GM19238 (cell line): ENCODE results near the gene GMPR.

Experiments used
- DNase-seq: peaks from one replicate; pipeline ENCODE4 v3.0.0; 2011; ENCODE audit warnings: low spot score; ENCODE audit not compliant: insufficient read length

GMPR gene

DNA sequence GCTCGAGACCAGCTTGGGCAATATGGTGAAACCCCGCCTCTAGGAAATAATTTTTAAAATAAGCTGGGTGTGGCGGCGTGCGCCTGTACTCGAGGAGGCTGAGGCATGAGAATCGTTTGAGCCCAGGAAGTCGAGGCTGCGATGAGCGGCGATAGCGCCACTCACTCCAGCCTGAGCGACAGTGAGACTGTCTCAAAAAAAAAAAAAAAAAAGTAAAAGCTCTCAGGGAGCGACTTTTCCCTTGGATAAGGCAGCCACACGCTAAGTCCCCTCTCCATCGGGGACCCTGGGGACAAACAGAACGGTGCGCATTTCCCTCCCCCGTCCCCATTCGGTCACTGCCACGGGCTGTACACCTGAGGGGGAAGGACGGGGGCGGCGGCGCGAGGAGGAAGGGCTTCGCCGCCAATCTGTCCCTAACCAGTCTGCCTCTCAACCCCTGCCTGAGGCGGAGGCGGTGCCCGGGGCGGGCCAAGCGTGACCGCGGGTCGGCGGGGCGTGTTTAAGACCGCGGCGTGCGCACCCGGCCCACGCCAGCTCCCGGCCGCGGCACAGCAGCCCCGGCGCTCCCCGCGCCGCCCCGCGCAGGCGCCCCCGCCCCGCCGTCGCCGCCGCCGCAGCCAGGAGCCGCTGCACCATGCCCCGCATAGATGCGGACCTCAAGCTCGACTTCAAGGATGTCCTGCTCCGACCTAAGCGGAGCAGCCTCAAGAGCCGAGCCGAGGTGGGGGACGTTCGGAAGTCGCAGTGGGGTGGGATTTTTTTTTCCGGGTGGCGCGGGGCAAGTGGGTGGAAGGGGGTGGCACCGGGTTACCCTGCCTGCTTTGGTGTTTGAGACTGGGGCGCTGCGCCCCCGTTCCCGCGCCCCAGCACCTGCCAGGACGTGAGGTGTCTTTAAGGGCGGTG is at the start of gene GMPR:
Gene GMPR (plus strand): TSS at position 531 of the 906 bp plus-strand sequence. CDS start 107 bp downstream, at position 638.
- peak; percentile 74 for DNase-seq

DNA sequence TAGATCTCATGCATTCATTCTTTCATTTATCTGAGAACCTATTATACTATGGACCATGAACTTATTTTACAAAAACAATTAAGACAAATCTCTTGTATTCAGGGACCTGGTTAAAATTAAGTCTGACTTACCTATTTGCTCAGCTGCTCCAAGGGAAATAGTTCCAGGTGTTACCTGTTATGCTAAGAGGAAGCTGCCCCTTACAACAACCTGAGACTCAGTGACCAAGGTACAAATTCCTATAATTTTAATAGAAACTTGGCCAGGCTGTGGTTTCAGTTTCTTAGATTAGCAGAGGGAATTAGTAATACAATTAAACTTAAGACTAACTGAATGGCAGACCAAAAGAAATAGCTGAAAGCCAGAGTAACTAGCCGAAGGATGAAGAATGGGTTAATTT is 48.2 kb upstream of the GMPR start:
- no peak for DNase-seq

DNA sequence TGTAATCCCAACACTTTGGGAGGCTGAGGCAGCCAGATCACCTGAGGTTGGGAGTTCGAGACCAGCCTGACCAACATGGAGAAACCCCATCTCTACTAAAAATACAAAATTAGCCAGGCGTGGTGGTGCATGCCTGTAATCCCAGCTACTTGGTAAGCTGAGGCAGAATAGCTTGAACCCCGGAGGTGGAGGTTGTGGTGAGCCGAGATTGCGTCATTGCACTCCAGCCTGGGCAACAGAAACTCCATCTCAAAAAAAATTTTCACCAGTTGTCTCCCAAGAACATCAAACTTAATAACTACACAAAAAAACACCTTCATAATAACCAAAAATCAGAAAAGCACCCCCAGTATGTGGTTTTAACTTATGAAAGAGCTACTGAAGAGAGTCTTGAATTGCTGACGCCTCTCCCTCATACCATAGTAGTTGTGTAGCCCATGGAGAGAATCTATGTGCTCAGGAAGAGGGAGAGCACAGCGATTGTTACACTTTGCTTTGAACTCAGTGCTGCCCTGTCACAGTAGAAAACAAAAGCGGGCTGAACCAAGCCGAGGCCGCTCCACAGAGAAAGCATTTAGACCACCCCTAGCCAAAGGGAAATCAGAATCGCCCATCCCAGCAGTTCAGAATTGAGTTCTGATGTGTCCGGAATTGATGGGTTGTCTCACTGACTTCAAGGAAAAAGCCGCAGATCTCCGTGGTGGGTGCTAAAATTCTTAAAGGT is 42.0 kb upstream of the GMPR start:
- no peak for DNase-seq

DNA sequence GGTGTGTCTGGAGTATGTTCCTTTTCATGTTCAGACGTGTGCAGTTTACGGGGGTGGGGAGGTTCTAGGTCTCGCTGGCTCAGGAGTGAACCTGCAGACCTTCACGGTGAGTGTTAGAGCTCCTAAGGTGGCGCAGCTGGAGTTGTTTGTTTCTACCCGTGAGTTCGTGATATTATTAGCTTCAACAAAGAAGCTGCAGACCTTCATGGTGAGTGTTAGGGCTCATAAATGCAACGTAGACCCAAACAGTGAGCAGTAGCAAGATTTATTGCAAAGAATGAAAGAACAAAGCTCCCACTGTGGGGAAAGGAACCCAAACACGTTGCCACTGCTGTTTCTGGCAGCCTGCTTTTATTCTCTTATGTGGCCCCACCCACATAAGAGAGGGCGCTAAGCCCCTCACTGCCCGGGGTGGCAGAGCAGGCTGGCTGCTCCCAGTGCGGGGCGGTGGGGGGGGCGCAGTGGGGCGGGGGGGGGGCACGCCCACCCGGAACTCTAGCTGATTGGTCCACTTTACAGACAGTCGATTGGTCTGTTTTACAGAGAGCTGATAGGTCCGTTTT is 41.3 kb upstream of the GMPR start:
- no peak for DNase-seq

DNA sequence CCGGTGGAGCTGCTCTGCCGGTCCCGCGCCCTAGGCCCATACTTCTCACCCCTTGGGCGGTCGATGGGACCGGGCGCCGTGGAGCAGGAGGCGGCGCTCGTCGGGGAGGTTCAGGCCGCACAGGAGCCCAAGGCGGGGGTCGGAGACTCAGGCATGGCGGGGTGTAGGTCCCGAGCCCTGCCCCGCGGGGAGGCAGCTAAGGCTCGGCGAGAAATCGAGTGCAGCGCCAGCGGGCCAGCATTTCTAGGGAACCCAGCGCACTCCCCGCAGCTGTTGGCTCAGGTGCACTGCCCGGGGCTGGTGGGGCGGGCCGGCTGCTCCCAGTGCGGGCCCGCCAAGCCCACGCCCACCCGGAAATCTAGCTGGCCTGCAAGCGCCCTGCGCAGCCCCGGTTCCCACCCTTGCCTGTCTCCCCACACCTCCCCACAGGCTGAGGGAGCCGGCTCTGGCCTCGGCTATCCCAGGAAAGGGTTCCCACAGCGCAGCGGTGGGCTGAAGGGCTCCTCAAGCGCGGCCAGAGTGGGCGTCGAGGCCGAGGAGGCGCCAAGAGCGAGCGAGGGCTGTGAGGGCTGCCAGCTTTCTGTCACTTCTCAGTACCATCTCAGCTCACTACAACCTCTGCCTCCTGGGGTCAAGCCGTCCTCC is 40.2 kb upstream of the GMPR start:
- no peak for DNase-seq

DNA sequence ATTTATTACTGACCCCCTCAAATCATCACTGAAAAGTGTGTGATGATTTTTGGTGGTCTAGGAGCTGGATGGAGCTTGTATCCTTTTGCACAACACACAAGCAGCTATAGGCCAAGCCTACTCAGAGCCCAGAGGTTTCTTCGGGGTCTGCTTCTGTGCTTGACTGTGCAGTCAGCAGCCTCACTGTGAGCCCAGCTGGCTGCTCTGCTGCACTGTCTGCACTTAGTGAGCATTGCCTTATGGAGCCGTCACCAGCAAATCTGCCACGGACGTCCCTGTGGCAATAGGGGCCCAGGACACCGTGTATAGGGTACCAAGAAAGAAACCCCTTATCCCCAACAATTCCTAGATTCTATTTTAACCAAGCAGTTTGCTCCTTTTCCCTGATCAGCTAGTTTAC is 38.6 kb upstream of the GMPR start:
- no peak for DNase-seq

DNA sequence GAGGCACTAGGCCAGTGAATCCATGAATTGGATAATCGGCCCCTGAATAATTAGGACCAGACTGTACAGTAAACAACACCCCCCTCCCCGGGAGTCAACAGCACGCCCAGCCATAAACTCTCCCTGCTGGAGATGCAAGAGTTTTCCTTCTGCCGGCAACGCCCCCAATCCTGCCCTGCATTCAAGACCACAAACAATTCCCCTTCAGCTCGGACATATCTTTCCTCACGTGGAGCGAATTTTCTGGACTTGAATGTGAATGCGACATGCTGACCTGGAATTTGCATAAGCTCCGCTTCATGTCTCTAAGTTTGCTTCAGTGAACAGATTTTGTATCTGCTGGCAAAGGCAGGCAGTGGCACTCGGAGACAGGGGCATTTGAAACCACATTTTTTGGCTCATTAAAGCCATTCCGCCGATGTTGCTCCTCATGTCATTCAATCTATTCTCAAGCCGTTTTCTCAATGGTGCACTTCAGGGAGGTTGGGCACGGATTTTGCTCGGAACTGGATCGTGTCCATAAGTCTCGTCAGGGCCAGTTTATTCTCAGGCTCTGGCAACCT is 38.0 kb upstream of the GMPR start:
- no peak for DNase-seq

DNA sequence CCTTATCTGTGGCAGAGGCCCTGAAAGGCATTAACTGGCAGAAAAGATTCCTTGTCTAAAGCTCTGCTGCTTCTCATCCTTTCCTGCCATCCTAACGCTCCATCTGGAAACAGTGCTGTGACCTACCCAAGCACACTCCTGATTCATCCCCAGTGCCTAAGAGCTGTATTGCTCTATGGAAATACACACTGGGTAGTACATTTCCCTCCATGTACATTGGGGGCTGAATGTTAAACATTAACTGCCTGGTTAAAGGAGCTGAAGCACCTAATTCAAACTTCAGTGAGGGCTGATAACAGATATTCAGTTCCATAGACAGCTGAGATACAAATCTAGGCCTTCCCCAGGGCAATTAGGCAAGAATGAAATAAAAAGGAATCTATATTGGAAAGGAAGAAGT is 36.7 kb upstream of the GMPR start:
- DNase-seq, result no peak

DNA sequence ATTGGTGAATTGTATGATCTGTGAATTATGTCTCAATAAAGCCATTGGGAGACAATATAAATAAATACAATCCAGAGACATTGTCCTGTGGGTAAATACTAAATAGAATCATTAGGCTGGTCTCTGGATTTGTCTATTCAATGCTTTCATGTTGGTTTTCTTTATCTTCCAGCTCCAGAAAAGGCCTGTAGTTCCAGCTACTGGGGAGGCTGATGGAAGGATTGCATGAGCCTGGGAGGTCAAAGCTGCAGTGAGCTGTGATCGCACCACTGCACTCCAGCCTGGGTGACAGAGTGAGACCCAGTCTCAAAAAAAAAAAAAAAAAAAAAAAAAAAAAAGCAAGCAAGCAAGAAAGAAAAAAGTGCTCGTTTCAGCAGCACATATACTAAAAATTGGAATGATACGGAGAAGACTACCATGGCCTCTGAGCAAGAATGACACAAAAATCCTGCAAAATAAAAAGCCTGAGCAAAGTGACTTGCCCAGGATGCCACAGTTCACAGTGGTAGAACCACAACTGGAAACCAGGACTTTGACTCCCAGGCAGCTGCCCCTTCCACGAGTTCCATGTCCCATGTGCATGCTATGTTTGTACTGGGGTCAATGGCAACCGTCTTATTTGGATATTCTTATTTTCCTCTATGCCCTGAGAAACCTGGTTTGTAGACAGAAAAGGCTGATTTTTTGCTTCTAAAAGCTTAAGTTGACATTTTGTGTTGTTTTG is 33.6 kb upstream of the GMPR start:
- no peak for DNase-seq

DNA sequence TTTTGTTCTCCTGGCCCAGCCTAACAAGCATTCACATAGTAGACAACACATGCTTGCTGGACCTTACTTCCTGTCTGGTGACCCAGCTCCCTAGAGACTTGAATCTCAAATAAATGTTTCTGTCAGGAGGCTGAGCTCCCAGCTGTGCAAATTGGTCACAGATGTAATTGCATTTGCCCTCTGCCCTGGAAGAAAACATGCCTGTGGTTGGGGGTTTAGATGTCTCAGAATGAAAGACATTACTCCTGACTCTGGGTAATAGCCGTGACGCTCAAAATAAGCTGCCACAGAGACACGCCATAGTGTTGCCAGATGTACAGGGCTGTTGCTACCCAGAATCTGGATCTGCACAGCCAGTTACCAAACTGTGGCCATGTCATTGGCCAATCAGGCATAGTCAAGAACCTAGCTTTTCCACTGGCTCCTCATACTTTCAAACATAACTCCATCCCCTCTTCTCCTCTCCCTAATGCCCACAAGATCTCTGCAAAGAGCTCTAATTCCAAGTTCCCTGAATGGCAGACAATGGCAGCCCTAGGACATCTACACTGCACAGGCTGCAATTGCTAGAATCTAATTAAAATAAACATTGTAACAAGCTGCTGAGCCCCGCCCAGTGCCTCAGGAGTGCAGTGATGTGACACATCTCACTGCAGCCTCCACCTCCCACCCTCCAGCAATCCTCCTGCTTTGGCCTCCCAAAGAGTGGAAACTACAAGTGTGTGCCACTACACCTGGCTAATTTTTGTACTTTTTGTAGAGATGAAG is 32.8 kb upstream of the GMPR start:
- DNase-seq, result peak; percentile 51

DNA sequence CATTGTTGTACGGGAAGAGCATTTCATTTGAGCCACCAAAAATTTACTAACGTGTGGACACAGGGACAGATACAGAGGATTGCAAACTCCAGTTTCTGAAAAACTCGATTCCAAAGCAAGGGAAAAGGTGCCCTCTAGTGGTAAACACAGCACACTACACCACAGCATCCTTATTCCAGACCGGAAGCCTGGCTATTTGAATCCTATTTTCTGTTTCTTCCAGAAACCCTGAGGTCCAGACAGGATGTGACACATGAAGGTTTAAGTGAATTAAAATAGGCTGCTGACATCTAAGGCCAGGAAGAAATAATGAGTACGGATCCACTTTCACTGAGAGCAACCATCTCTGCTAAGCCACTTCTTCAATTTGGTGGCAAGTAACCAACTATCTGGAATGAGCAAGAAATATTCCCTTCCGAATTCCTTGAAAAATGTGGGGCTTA is 31.8 kb upstream of the GMPR start:
- peak; percentile 33 for DNase-seq

DNA sequence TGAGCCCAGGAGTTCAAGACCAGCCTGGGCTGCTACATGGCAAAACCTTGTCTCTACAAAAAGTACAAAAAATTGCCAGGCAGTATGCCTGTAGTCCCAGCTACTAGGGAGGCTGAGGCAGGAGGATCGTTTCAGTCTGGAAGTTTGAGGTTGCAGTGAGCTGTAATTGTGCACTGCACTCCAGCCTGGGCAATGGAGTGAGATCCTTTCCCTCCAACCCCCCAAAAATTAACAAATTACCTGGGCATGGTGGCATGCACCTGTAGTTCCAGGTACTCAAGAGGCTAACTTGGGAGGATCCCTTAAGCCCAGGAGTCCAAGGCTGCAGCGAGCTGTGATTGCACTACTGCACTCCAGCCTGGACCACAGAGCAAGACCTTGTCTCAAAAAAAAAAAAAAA is 29.4 kb upstream of the GMPR start:
- DNase-seq, result no peak

DNA sequence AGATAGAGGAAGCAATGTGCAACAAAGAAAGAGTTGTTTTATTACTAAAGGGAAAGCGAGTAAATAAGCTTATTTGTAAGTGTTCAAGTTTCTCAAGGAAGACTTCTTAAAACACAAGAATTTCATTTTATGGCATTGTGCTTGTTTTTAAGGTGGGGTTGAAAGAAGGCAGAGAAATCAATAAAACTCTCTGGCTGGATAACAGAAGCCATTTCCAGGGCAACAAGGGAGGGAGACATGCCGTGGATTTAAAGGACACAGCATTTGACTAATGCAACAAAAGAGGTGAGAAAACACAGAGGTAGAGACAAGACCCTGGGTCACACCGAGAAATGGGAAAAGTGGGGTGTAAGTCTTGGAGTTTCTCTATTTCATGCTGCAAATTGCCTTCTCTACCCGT is 28.8 kb upstream of the GMPR start:
- no peak for DNase-seq

DNA sequence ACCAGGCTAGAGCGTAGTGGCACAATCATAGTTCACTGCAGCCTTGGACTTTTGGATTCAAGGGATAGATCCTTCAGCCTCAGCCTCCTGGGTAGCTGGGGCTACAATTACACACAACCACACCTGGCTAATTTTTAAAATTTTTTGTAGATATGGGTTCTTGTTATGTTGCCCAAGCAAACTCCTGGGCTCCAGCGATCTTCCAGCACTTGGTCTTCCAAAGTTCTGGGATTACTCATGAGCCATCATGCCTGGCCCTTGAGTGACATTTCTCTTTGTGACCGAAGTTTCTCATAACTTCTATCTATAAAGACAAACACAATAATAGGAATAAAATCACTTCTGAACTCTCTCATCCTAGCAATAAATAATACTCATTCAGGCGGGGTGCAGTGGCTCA is 26.1 kb upstream of the GMPR start:
- no peak for DNase-seq

DNA sequence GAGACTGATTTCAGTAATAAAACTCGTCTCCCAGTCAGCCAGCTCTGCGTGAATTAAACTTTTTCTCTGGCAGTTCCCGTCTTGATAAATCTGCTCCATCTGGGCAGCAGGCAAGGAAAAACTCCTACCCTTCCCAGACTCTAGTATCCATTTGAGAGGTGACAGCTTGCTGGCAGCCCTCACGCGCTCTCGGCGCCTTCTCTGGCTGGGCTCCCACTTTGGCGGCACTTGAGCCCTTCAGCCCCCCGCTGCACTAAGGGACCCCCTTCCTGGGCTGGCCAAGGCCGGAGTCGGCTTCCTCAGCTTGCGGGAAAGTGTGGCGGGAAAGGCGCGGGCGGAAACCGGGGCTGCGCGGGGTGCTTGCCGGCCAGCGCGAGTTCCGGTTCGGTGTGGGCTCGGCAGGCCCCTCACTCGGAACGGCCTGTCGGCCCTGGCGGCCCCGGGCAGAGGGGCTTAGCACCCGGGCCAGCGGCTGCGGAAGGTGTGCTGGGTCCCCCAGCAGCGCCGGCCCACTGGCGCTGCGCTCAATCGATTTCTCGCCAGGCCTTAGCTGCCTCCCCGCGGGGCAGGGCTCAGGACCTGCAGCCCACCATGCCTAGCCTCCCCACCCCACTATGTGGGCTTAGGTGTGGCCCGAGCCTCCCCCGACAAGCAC is 21.8 kb upstream of the GMPR start:
- DNase-seq, result no peak

DNA sequence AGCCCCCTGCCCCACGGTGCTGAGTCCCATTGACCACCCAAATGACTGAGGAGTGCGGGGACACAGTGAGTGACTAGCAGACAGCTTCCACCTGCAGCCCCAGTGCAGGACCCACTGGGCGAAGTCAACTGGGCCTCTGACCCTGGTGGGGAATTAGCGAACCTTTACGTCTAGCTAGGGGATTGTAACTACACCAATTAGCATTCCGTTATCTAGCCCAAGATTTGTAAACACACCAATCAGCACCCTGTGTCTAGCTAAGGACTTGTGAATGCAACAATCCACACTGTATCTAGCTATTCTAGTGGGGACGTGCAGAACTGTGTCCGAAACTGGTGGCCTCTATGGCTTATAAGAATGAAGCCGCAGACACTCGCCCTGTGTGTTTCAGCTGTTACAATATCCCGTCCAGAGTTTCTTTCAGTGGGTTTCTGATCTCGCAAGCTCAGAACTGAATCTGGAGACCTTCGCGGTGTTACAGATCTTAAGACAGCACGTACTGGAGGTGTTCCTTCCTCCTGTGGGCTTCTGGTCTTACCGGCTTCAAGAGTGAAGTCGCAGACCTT is 21.1 kb upstream of the GMPR start:
- DNase-seq, result no peak

DNA sequence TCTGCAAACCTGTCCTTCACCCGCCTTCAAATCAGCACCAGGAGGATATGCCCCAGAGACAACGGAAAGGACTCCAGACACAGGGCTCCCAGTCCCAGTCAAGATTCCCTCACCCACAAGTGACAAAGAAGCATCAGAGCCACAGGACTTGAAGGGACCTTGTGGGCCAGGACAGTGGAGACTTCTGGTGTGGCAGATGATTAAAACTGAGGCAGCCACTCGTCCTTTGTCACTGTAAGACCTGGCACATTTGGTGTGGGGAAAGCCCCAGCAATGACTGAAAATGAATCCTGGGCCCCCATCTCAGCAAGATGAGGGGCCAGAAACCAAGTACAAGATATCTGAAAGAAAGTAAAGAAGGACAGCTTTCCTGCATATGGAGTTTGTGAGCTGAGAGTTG is 15.6 kb upstream of the GMPR start:
- DNase-seq, result no peak

DNA sequence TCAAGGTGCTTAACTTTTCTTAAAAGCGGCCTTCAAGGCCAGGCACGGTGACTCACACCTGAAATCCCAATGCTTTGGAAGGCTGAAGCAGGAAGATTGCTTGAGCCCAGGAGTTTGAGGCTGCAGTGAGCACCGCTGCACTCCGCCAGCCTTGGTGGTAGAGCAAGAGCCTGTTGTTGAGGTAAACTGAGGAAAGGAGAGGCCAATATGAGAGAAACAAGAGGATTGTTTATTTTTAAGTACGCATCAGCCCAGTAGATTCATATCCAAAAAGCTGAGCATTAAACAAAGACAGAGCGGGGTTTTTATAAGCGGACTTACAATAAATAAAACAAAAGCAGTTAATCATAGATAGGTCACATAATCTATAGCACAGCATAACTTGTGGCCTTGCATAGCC is 15.0 kb upstream of the GMPR start:
- no peak for DNase-seq

DNA sequence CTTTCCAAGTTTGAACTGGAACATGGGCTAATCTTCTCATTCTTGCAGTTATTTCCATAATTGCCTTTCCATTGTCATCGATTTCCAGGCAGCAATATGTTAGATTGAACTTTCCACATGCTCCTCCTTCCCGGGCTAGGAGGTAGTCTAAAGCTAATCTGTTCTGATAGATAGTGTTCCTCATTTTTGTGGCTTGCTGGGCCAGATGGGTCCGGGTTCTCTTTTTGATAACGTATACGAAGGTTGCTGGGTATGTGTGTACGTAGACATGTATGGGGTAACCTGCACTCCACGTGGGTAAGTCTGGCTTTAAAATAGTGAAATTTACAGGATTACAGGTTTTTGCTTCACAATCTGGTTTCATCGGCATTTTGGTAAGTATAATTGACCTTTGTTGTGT is 14.0 kb upstream of the GMPR start:
- DNase-seq, result no peak
